Fibroblast of mammary gland (primary cell): Measurements from ENCODE around the gene MATCAP1.
A peak's percentile ranks its signal among the peaks of the same experiment; 100 is the strongest.

Experiments
- DNase-seq: peaks from one replicate; pipeline ENCODE4 v3.0.0-alpha.2; 2010; ENCODE audit warnings: low read depth
- H3K4me3 ChIP-seq: 2 replicates; pipeline ENCODE4 v1.5.1; 2011; ENCODE audit warnings: low read depth, mild to moderate bottlenecking, low read length, moderate library complexity; ENCODE audit not compliant: control insufficient read depth
- TF ChIP-seq, protein P1 (sequence below): conservative IDR thresholded peaks from 2 replicates; pipeline ENCODE4 v1.5.1; 2011; ENCODE audit warnings: low read depth, low read length, inconsistent platforms; ENCODE audit not compliant: control insufficient read depth, insufficient read depth

MATCAP1 gene

DNA sequence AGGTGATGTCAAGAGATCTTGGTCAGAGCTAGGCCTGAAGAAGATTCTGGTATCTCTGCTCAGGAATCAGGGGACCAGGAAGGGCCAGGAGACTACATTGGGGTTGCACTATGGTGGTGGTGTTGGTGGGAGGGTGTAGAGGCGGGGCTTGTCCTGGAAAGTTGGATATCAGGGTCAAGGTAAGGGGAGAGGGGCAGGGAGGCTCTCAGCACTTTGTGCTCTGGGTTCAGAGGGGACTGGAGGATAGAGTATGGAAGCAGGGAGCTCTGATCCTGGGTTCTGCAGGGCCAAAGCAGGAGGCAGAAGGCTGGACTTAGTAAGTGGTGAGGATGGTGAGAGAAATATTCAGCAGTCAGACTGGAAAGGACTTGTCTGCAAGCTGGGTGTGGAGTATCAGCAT lies 10.4 kb downstream of the MATCAP1 start:
- TF ChIP-seq, protein P1, sequence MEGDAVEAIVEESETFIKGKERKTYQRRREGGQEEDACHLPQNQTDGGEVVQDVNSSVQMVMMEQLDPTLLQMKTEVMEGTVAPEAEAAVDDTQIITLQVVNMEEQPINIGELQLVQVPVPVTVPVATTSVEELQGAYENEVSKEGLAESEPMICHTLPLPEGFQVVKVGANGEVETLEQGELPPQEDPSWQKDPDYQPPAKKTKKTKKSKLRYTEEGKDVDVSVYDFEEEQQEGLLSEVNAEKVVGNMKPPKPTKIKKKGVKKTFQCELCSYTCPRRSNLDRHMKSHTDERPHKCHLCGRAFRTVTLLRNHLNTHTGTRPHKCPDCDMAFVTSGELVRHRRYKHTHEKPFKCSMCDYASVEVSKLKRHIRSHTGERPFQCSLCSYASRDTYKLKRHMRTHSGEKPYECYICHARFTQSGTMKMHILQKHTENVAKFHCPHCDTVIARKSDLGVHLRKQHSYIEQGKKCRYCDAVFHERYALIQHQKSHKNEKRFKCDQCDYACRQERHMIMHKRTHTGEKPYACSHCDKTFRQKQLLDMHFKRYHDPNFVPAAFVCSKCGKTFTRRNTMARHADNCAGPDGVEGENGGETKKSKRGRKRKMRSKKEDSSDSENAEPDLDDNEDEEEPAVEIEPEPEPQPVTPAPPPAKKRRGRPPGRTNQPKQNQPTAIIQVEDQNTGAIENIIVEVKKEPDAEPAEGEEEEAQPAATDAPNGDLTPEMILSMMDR, result no peak
- H3K4me3 ChIP-seq, result peak overlapping the region; percentile 50
- no peak for DNase-seq

GRCh38 chr16:67170949-67171649 lies 12.7 kb downstream of the MATCAP1 start:
- peak overlapping the region; percentile 49 for H3K4me3 ChIP-seq
- TF ChIP-seq, protein P1, result no peak
- DNase-seq, result peak; percentile 48

- peak; percentile 72 for DNase-seq
- peak within 1 kb of the TSS; percentile 49 for H3K4me3 ChIP-seq
- TF ChIP-seq, protein P1, result no peak
Measured at GRCh38 chr16:67170168-67170948, 13.4 kb downstream of the MATCAP1 start, which contains the start of gene NOL3. Gene NOL3, plus strand, starts transcription at chr16:67170538.

DNA sequence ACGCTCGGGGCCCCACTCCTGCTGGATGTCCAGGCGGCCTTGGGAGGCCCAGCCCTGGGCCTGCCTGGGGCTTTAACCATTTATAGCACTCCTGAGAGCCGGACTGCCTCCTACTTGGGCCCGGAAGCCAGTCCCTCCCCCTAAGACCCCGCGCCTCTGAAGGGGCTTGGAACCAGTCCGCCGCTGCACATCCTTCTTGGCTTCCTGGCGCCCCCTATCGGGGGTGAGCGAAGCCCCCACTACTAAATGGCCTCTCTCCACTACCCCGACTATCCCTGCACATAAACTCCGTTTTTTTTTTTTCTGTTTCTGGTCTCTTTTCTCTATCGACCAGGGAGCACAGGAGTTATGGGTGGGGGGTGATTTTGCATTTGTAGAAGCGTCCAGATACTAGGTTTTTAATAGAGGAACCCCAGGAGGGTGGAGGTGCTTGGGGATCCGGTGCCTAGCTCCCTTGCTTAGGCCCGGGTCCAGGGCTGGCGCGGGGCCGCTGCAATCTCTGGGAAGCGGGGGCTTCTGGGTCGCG lies 14.1 kb downstream of the MATCAP1 start:
- H3K4me3 ChIP-seq, result peak overlapping the region; percentile 48
- TF ChIP-seq, protein P1, result peak; percentile 60
- no peak for DNase-seq

GRCh38 chr16:67169011-67169451 lies 14.7 kb downstream of the MATCAP1 start:
- TF ChIP-seq, protein P1, result no peak
- no peak for DNase-seq
- no peak overlapping the region for H3K4me3 ChIP-seq

DNA sequence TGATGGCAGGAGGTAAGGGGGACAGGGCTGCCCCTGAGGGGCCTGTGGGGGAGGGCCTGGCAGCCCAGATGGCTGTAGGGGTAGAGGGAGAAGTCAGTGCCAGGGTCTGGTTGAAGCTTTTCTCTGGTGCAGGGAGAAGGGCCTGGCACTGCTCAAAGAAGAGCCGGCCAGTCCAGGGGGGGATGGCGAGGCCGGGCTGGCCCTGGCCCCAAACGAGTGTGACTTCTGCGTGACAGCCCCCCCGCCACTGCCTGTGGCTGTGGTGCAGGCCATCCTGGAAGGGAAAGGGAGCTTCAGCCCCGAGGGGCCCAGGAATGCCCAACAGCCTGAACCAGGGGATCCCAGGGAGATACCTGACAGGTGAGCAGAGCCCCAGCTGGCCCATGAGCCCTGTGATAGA lies 16.2 kb downstream of the MATCAP1 start:
- TF ChIP-seq, protein P1, result no peak
- no peak for DNase-seq
- no peak overlapping the region for H3K4me3 ChIP-seq
